ENCODE measurements around the gene PTPRN2.
"Not testable (repeated sequence)": the region's sequence is repeated elsewhere in the genome, so short reads cannot be mapped to it uniquely, and the experiment has no call there.

Gene PTPRN2

GRCh38 chr7:157992511-157993160 is 595.0 kb downstream of the PTPRN2 start:
- DNase-seq (ENCODE audit: low read depth) = no peak

GRCh38 chr7:157991761-157992160 is 595.9 kb downstream of the PTPRN2 start:
- DNase-seq (ENCODE audit: low read depth) = no peak

DNA sequence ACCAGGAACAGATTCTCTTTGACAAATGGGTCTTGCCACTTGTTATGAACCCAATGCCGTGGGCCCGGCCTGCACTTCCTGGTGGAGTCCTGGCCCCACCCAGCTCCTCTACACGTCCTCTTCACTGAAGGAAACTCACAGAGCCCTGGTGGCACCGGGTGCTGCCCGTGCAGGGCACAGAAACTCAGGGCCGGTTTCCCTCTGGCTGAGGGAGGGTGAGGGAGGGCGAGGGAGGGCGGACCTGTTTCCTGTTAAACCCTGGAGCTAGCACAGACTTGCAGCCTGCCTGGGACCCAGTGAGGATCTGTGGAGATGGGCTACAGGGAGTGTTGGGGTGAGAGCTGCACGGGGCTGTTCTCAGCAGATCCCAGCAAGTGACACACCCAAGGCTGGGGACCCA is 596.3 kb downstream of the PTPRN2 start:
- no peak for DNase-seq (ENCODE audit: low read depth)

DNA sequence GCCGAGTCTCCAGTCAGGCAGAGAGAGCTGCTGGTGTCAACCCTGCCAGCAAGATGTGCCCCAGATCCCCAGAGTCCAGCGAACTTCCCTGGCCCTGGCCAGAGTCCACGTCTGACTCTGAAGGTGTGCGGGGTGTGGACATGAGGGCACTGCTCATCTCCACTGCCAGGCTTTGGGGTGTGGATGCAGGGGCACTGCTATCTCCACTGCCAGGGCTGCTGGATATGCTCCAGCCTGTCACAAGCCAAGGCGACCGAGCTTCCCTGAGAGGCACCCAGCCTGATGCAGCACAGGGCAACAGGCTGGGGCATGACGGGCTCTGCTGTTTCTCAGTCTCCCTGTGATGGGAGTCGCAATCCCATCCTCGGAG is 596.8 kb downstream of the PTPRN2 start:
- no peak for DNase-seq (ENCODE audit: low read depth)

DNA sequence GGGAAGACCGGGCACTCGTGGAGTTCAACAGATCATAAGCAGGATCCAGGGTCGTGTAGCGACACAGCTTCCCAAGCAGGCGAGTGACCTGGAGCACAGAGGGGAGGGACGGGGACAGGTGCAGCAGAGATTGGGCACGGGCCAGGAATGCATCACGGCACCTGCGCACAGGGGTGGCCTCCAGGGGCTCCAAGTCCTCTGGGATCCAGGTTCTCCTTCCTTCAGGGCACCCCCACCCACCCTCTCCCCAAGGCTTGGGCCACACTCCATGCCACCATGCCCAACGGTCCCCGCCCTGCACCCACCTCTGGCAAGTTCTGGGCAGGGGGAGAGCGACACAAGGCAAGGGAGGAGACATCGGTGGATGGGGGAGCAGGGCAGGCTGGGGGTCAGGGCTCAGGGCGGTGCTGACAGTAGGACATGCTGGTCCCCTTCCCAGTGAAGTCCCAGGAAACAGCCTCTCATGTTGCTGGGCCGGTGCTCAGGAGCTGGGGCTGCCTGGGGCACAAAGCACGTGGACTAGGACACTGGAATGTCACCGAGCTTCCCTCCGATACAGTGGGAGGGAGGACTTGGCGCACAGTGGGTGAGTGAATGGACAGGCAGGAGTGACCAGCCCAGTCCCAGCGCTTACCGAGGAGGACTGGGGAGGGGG is 597.3 kb downstream of the PTPRN2 start:
- no peak for DNase-seq (ENCODE audit: low read depth)

DNA sequence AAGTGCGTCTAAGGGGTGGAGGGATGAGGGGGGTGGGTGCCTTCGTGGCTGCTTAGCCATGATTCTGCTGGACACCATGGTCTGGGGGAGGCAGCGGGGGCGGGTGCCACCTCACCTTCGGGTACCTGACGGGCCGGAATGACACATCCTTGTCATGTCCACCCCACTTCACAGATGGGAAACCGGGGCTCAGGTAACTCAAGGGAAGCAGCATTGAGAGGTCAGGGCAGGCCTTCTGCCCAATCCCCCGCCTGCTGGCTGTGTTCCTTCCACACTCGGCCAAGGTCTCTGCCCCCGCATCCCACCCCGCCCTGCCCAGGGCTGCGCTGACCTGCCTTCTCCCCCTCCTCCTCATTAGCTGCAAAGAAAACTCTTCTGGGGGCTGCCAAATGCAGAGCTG is 598.0 kb downstream of the PTPRN2 start:
- no peak for DNase-seq (ENCODE audit: low read depth)

- no peak for DNase-seq (ENCODE audit: low read depth)
These were observed 599.7 kb downstream of the PTPRN2 start for GRCh38 chr7:157987906-157988305.

DNA sequence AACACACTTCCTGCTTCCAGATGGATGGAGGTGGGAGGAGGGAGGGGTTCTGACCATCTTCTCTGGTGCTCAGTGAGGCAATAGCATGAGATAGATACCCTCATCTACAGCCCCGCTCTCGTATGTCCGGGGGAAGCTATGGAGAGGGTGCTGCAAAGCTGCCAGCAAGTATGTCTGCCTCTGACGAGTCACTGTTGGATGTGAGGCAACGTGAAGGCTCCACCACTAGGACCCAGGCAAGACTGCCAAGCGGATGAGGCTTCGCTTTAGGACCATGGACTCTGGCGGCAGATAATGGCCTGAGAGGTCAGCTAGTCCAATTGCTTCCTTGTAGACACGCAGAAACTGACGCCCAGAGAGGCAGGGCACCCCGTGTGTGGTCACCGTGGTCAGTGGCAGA is 601.6 kb downstream of the PTPRN2 start:
- DNase-seq (ENCODE audit: low read depth) = no peak

GRCh38 chr7:157985636-157986035 is 602.0 kb downstream of the PTPRN2 start:
- DNase-seq (ENCODE audit: low read depth) = no peak

GRCh38 chr7:157984423-157985163 is 603.0 kb downstream of the PTPRN2 start:
- no peak for DNase-seq (ENCODE audit: low read depth)

DNA sequence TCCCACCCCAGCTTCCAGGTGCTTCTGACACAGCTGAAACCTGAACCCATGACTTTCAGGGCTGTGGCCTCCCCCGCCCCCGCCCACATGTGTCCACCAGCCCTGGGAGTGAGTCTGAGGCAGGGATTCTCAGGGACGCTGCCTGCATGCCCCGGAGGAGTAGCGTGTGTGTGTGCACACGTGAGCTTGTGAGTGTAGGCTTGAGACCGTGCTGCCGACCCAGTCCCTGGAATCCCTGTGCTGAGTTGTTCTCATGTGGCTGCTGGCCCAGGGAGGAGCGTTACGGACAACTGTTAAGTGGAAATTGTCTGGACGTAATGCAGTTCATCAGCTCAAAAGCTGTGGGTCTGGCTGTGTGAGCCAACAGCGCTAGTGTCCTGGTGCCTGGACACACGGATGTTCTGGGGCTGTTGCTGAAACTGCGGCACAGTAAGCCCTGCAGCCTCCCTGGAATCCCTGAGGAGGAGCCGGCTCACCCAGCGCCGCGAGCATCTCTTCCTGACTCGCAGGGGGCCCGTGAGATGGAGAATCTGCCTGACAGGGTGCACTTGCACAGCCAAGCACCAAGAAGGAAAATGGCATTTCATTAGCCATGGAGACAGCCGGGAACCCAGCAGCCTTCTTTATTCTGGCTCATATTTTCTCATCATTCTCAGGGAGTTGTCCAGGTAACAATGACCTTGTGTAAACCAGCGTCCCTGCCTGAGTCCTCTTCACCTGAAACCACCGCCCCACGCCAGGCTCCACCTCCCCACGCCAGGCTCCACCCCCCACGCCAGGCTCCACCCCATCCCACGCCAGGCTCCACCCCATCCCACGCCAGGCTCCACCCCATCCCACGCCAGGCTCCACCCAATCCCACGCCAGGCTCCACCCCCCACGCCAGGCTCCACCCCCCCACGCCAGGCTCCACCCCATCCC is 603.9 kb downstream of the PTPRN2 start:
- no peak for DNase-seq (ENCODE audit: low read depth)

DNA sequence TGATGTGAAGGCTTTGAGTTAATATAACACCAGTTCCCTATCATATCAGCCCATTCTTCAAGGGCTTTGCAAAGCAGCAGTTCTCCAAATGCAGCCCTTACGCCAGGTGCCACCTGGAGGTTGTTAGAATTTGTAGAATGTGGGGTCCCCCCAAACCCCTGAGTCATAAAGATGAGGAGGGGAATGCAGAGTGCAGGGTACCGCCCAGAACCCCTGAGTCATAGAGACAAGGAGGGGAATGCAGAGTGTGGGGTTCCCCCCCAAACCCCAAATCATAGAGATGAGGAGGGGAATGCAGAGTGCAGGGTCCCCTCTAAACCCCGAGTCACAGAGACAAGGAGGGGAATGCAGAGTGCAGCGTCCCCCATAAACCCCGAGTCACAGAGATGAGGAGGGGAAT is 605.8 kb downstream of the PTPRN2 start:
- no peak for DNase-seq (ENCODE audit: low read depth)

- DNase-seq (ENCODE audit: low read depth) = no peak
These were observed 606.8 kb downstream of the PTPRN2 start for GRCh38 chr7:157980774-157981173.

DNA sequence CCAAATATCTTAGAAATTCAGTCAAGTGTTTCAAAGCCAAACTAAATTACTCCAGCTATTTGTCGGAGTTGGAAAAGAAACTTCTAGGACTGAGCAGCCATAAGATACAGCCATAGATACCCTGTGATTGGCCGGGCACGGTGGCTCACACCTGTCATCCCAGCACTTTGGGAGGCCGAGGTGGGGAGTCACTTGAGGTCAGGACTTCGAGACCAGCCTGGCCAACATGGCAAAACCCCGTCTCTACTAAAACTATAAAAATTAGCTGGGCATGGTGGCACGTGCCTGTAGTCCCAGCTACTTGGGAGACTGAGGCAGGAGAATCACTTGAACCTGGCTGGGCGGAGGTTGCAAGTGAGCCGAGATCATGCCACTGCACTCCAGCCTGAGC is 607.3 kb downstream of the PTPRN2 start:
- DNase-seq (ENCODE audit: low read depth) = not testable (repeated sequence)

DNA sequence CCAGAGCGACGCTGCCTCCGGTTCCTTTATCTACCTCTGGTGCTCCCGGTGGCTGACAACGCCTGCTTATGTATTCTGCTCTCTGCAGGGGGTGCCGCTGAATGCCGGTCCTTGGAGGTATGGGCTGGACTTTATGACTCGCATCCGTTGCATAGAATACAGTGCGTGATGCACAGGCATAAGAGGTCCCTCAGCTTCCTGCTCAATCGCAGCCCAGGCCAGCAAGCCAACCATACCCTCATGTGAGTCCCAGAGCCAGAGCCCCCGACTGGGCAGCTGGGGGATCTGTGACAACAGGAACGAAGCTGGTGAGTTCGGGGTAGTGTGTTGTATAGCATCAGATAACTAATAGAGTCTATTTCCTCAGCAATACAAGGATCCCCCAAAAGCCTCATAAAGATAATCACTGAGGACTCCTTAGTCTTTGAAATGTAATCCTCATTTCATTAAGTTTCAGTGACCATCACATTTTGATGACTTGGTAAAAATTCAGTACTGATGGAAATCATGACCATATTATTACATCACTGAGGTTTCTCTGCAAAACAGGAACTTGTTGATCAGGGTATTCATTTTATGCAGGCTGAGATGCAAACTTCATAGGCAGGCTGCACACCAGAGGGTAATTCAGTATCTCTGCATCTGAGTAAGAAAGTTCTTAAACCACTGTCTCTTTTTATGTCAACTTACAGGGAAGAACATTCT is 607.8 kb downstream of the PTPRN2 start:
- no peak for DNase-seq (ENCODE audit: low read depth)

DNA sequence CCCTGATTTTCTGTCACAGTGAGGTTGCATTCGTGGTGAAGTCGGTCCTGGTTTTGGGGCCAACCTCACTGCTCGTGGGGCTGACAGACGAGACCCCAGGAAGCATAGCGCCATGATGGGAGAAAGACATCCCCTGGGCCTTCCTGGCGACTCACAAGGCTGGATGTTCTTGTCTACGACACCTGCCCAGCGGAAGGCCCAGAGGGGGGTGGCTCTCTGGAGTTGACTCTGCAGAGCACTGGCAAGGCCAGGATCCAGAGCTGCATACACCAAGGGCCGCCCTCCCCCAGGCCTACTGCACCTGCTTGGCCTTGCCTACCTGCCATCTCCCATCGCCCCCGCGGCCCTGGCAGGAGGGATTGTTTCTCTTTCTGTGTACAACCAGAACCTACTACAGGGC is 608.9 kb downstream of the PTPRN2 start:
- DNase-seq (ENCODE audit: low read depth) = no peak

GRCh38 chr7:157977717-157978496 is 609.7 kb downstream of the PTPRN2 start:
- DNase-seq (ENCODE audit: low read depth) = no peak

DNA sequence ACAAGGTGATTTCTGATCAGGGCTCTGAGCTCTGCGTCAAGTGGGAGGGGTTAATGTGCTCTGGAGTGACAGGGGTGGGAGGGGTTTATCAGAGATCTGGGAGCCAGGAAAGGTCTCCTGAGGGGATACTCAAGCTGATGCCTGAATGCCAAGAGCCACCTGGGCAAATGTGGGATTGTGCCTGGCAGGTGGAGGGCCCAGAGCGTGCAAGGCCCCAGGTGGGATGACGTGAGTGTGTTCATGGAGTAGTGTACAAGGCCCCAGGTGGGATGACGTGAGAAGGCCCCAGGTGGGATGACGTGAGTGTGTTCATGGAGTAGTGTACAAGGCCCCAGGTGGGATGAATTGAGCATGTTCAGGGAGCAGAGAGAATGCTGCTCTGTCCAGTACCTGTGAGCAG is 610.3 kb downstream of the PTPRN2 start:
- no peak for DNase-seq (ENCODE audit: low read depth)

GRCh38 chr7:157976406-157976805 is 611.2 kb downstream of the PTPRN2 start:
- no peak for DNase-seq (ENCODE audit: low read depth)

GRCh38 chr7:157975401-157976372 is 611.9 kb downstream of the PTPRN2 start:
- DNase-seq (ENCODE audit: low read depth) = no peak

Data from CMK (cell line).